ENCODE data around the gene GMIP.
"Not testable (repeated sequence)": the region's sequence is repeated elsewhere in the genome, so short reads cannot be mapped to it uniquely, and the experiment has no call there.

GRCh38 chr19:19665420-19665948, 22.0 kb upstream of the GMIP start:
- TF ChIP-seq CTCF (IDR thresholded peaks at IDR 0.05; ENCODE audit: low read depth, low read length, poor library complexity, severe bottlenecking); EZH2phosphoT487 (IDR thresholded peaks at IDR 0.05; ENCODE audit: borderline replicate concordance, low read length): not testable (repeated sequence)
